B cell (primary cell): ENCODE results near the gene ALOXE3. TPM values are rescaled to one million over a fixed set of nuclear protein-coding genes. Genes with fewer than 3 reads are reported as not detected.

Experiments
- ATAC-seq: fragments of 200-7000 bp; cut with Tn5 transposase; one replicate; pipeline ENCODE4 v1.10.0; 2021; ENCODE audit warnings: low read depth, mild to moderate bottlenecking, moderate number of reproducible peaks, moderate library complexity
- CTCF ChIA-PET: fragments of 350-600 bp; sonication (Branson Sonifier 250); formaldehyde crosslinking; loops from one replicate; lab custom pipeline; 2021; ENCODE audit warnings: antibody characterized with exemption, inconsistent platforms; lab: Charles Lee
- POLR2A ChIA-PET: fragments of 350-600 bp; sonication (Branson Sonifier 250); formaldehyde crosslinking; loops from one replicate; lab custom pipeline; 2021; ENCODE audit warnings: antibody characterized with exemption; lab: Charles Lee
- DNase-seq: peaks from one replicate; pipeline ENCODE4 v3.0.0; 2013
- H2AFZ ChIP-seq: 2 replicates; pipeline ENCODE4 v1.6.1; 2012; ENCODE audit warnings: mild to moderate bottlenecking, low read depth, low read length; ENCODE audit not compliant: insufficient read depth, poor library complexity, severe bottlenecking
- H3K27ac ChIP-seq, 2 donors: 1 replicate in 1 of 2; 2 replicates in 1 of 2; pipeline ENCODE4 v1.5.1; 2012 to 2013; ENCODE audit warnings: low read length in 2 of 2, mild to moderate bottlenecking in 2 of 2, moderate library complexity in 1 of 2
- H3K27me3 ChIP-seq, 4 experiments: fragments of 200-600 bp in 1 of 4; sonication (generic) in 1 of 4; replicated peaks in 1 of 4; 1 replicate in 2 of 4; 2 replicates in 2 of 4; pipeline versions ENCODE4 v1.6.1 to v1.7.0; 2013 to 2016; ENCODE audit warnings: low read length in 3 of 4, mild to moderate bottlenecking in 2 of 4, mixed read lengths in 1 of 4, moderate library complexity in 1 of 4; ENCODE audit not compliant: insufficient read depth in 4 of 4, control insufficient read depth in 3 of 4; ENCODE audit errors: control extremely low read depth in 1 of 4
- H3K36me3 ChIP-seq, 2 experiments: replicated peaks in 1 of 2; 1 replicate in 1 of 2; 2 replicates in 1 of 2; pipeline versions ENCODE4 v1.6.1 to v1.7.1; 2013; ENCODE audit warnings: low read length in 1 of 2; ENCODE audit not compliant: insufficient read depth in 2 of 2, control insufficient read depth in 1 of 2; ENCODE audit errors: control extremely low read depth in 1 of 2, extremely low read depth in 1 of 2
- H3K4me1 ChIP-seq, 2 donors: fragments of 200-600 bp in 1 of 2; sonication (generic) in 1 of 2; 1 replicate in 1 of 2; 2 replicates in 1 of 2; pipeline versions ENCODE4 v1.5.1 to v1.6.1; 2013 to 2017; ENCODE audit warnings: low read length in 2 of 2; ENCODE audit not compliant: control insufficient read depth in 2 of 2, insufficient read depth in 2 of 2
- H3K4me2 ChIP-seq: replicated peaks from 2 replicates; pipeline ENCODE3; 2012; ENCODE audit warnings: mild to moderate bottlenecking, low read depth, low read length; ENCODE audit not compliant: poor library complexity, severe bottlenecking
- H3K4me3 ChIP-seq, 5 experiments: fragments of 200-600 bp in 1 of 5; sonication (generic) in 1 of 5; 1 replicate in 3 of 5; 2 replicates in 2 of 5; pipeline versions ENCODE4 v1.5.1 to v1.7.0; 2011 to 2016; ENCODE audit warnings: low read length in 4 of 5, mild to moderate bottlenecking in 4 of 5, low read depth in 2 of 5, control low read depth in 1 of 5, moderate library complexity in 1 of 5; ENCODE audit not compliant: insufficient read depth in 1 of 5; ENCODE audit errors: control extremely low read depth in 1 of 5, extremely low read depth in 1 of 5
- H3K79me2 ChIP-seq: fragments of 200-600 bp; sonication (generic); one replicate; pipeline ENCODE4 v1.6.0; 2016; ENCODE audit warnings: low read length; ENCODE audit not compliant: control insufficient read depth, insufficient read depth
- H3K9ac ChIP-seq: fragments of 200-600 bp; sonication (generic); 2 replicates; pipeline ENCODE4 v1.6.1; 2017; ENCODE audit warnings: mild to moderate bottlenecking, low read length, moderate library complexity
- H3K9me3 ChIP-seq, 3 donors: one replicate each; pipeline versions ENCODE4 v1.6.1 to v1.7.1; 2013; ENCODE audit warnings: low read length in 2 of 3; ENCODE audit not compliant: control insufficient read depth in 2 of 3, insufficient read depth in 1 of 3; ENCODE audit errors: control extremely low read depth in 1 of 3
- H4K20me1 ChIP-seq: 2 replicates; pipeline ENCODE4 v1.6.0; 2012; ENCODE audit warnings: mild to moderate bottlenecking, low read length; ENCODE audit not compliant: insufficient read depth, control insufficient read depth, poor library complexity, severe bottlenecking
- H3K27ac Mint-ChIP-seq: one replicate; pipeline ENCODE4 v1.8.0; 2021; ENCODE audit warnings: mixed read lengths
- H3K27me3 Mint-ChIP-seq: one replicate; pipeline ENCODE4 v1.8.0; 2021; ENCODE audit warnings: mixed read lengths
- H3K4me1 Mint-ChIP-seq: one replicate; pipeline ENCODE4 v1.8.0; 2021; ENCODE audit warnings: mixed read lengths
- H3K4me3 Mint-ChIP-seq: one replicate; pipeline ENCODE4 v1.8.0; 2021; ENCODE audit warnings: mixed read lengths
- H3K9me3 Mint-ChIP-seq: one replicate; pipeline ENCODE4 v1.8.0; 2022; ENCODE audit warnings: mixed read lengths; ENCODE audit not compliant: insufficient read depth
- CTCF ChIP-seq: fragments of 200-600 bp; IDR thresholded peaks from one replicate; pipeline ENCODE4 v1.8.0; 2022; ENCODE audit warnings: antibody characterized with exemption, mild to moderate bottlenecking
- EZH2 ChIP-seq: IDR thresholded peaks from 2 replicates; pipeline ENCODE4 v1.6.1; 2012; ENCODE audit warnings: borderline replicate concordance, low read depth, mild to moderate bottlenecking, moderate library complexity, low read length; ENCODE audit not compliant: insufficient read depth, poor library complexity, severe bottlenecking
- WGBS: methylation state at CpG from one replicate; pipeline ENCODE4 v1.1.5; 2013; ENCODE audit warnings: missing lambda C conversion rate; ENCODE audit not compliant: insufficient coverage; 5-methylcytosine and 5-hydroxymethylcytosine counted together
- intact Hi-C: fragments of 100-400 bp; cut with micrococcal nuclease; formaldehyde crosslinking; loops from one replicate; pipeline ENCODE4 v1.10.0; 2022
- polyA plus RNA-seq: library from polyadenylated mRNA; depleted of rRNA; stranded (reverse); fragments of >200 nt; gene quantifications from 2 replicates; pipeline ENCODE4 v1.2.3, GENCODE V29; 2012
- total RNA-seq, 2 donors: library from RNA; stranded (reverse); fragments of 120-200 nt in 1 of 2; gene quantifications; 1 replicate in 1 of 2; 2 replicates in 1 of 2; pipeline versions ENCODE4 v1.2.3 to v1.2.4, GENCODE V29; 2013 to 2022

The ALOXE3 gene
- total and polyA plus RNA-seq, 2 donors (not counting 1 experiment from before 2014, with no cell fraction given): 0.04 TPM; not detected in 1

DNA sequence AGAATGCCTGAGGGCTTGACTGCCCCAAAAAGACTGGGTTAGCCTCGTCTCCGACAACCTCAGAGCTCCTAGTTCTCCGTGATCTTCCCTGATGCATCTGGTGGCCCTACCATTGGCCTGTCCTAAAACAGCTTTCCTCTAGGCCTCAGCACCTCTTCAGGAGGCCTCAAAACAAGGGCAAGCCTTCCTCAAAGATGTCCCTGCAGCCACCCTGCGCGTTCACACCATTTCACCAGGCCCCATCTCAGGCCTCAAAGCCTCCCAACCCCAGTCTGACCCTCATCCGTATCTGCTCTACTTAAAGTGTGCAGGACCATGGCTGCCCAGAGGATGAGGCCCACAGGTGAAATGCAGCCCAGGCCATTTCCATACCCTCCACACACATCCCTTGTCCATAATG lies 7.4 kb downstream of the ALOXE3 start:
- CTCF ChIA-PET: interaction anchor here (0.5 to 20.5 kb wide), 27 partner anchors 9 to 381 kb away, joined by 3 to 360 read pairs (median 5); partner anchors contain the start of gene NAA38
- Histone ChIP-seq H3K27me3 (peaks cover 0 to 62% (median 42%) of the 10 kb centered on the region in 4 experiments), H4K20me1 (no peaks in the 10 kb centered on the region), H3K27ac (no peak overlapping the region), H3K4me2 (no peak overlapping the region), H3K79me2 (no peaks in the 10 kb centered on the region), H3K36me3 (no peaks in the 10 kb centered on the region), H3K9ac (no peak overlapping the region), H3K4me1 (peaks cover 10 to 11% of the 10 kb centered on the region in 2 donors), H3K4me3 (no peak overlapping the region), H2AFZ (no peak overlapping the region), H3K9me3 (peaks cover 0 to 5% (median 0%) of the 10 kb centered on the region in 3 donors)
- WGBS: 97% methylated on average over 6 of the region's 6 CpGs
- no peak for TF ChIP-seq EZH2
- Mint-ChIP-seq H3K27me3 (peaks cover 46% of the 10 kb centered on the region), H3K9me3 (no peaks in the 10 kb centered on the region), H3K4me1 (peaks cover 10% of the 10 kb centered on the region), H3K4me3 (peak overlapping the region; percentile 39), H3K27ac (no peak overlapping the region)
- intact Hi-C loops: loop anchor here (1.0 kb wide), 3 partner anchors 17 to 51 kb away; no protein-coding TSS in a partner anchor
- POLR2A ChIA-PET: no interaction called here
- ATAC-seq: no peak
- DNase-seq: no peak

DNA sequence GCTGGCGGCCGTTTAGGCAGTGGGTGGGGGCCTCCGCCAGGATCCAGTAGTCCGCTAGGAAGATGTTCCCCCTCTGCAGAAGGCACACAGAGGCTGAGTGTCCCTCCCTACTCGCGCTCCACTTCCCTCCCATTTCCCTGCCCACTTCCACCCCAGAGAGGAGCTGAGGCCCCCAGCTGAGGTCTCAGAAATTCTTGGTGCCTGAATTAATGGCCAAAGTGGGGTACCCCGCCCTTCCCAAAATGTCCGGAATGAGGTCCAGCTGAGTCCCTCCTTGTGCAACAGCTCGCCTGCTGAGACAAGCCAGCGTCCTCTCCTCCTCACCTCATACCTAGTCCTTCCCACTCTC lies 7.9 kb downstream of the ALOXE3 start:
- Histone ChIP-seq H3K4me3 (peak overlapping the region in 2 of 5 experiments; percentile 49 to 56), H3K4me1 (peaks cover 10 to 11% of the 10 kb centered on the region in 2 donors), H3K79me2 (no peaks in the 10 kb centered on the region), H2AFZ (peak overlapping the region; percentile 79), H3K27ac (no peak overlapping the region), H4K20me1 (no peaks in the 10 kb centered on the region), H3K9me3 (peaks cover 0 to 5% (median 0%) of the 10 kb centered on the region in 3 donors), H3K9ac (no peak overlapping the region), H3K4me2 (peak overlapping the region; percentile 97), H3K36me3 (no peaks in the 10 kb centered on the region), H3K27me3 (peaks cover 0 to 58% (median 38%) of the 10 kb centered on the region in 4 experiments)
- ChIA-PET POLR2A (no interaction called here), CTCF (interaction anchor here (0.6 to 20.5 kb wide), 25 partner anchors 9 to 253 kb away, joined by 3 to 360 read pairs (median 5); partner anchors contain the start of gene NAA38)
- 17% methylated on average over 10 of the region's 10 CpGs for WGBS
- peaks cover 10% of the 10 kb centered on the region for H3K4me1 Mint-ChIP-seq
- H3K4me3 Mint-ChIP-seq: peak overlapping the region; percentile 39
- no peaks in the 10 kb centered on the region for H3K9me3 Mint-ChIP-seq
- TF ChIP-seq EZH2 (no peak), CTCF (peak; percentile 27)
- peaks cover 42% of the 10 kb centered on the region for H3K27me3 Mint-ChIP-seq
- DNase-seq (no peak), ATAC-seq (no peak)
- peak overlapping the region; percentile 53 for H3K27ac Mint-ChIP-seq
- intact Hi-C loops: loop anchor here (1.0 kb wide), 3 partner anchors 16 to 50 kb away; no protein-coding TSS in a partner anchor
